Erythroblast (primary cell): Measurements from ENCODE around the gene CCL15.

Experiments used
- GATA1 ChIP-seq: IDR thresholded peaks from 2 replicates; pipeline ENCODE4 v1.6.1; 2011; ENCODE audit warnings: low read depth, mild to moderate bottlenecking, control low read depth, low read length, moderate library complexity
- POLR2A ChIP-seq: IDR thresholded peaks from 2 replicates; pipeline ENCODE4 v1.6.1; 2011; ENCODE audit warnings: mild to moderate bottlenecking, low read length

DNA sequence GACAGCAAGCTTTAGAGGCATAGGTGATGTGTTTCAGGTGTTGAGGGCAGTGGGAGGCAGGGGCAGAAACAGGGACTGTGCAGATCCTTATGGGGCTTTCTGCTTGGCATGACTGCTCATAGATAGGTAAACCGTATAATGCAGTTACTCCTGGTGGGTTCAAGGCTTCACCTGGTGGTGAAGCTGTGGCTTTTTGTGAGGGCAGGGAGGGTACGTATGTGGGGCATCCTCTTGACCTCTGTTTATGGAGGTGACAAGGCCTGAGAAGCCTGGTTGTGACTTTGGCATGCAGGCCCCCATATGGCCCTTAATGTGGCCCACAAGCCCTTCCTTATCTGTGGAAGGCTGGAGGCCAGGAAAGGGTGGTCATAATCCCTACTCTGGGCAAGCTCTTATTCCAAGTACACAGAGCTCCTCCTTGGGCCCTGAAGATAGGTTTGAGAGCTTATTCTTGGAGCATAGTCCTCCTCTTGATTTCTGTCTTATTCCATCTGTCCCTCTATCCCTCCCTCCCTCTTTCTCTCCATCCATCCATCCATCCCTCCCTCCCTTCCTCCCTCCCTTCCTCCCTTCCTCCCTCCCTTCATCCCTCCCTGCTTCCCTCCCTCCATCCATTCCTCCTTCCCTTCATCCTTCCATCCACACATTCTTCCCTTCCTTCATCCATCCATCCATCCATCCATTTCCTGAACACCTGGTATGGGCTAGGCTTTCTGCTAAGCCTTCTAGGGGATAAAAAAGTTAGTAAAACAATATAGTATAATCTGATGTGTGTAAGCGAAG lies 18.8 kb downstream of the CCL15 start:
- no peak for TF ChIP-seq POLR2A
- no peak for TF ChIP-seq GATA1
